GM12891 (cell line): ENCODE results near the gene KDM1B.
"Not testable (repeated sequence)": the region's sequence is repeated elsewhere in the genome, so short reads cannot be mapped to it uniquely, and the experiment has no call there.

Experiments
- DNase-seq: peaks from one replicate; pipeline ENCODE4 v3.0.0; 2011; ENCODE audit warnings: low spot score; ENCODE audit not compliant: insufficient read length
- FAIRE-seq: peaks from 2 replicates; lab custom pipeline; 2011; peaks lifted over from hg19 to GRCh38; lab: Jason Lieb, UNC
- PAX5 ChIP-seq: IDR thresholded peaks from 2 replicates; pipeline ENCODE4 v1.6.1; 2011; ENCODE audit warnings: low read length, moderate library complexity, mild to moderate bottlenecking; ENCODE audit not compliant: insufficient read depth, severe bottlenecking
- POLR2A ChIP-seq: IDR thresholded peaks from 2 replicates; pipeline ENCODE4 v1.6.1; 2011; ENCODE audit warnings: low read depth, low read length, control low read depth
- POLR2AphosphoS5 ChIP-seq: IDR thresholded peaks from 2 replicates; pipeline ENCODE4 v1.6.1; 2011; ENCODE audit warnings: low read depth, low read length, control low read depth
- POU2F2 ChIP-seq: IDR thresholded peaks from 2 replicates; pipeline ENCODE4 v1.6.1; 2011; ENCODE audit warnings: low read depth, mild to moderate bottlenecking, control low read depth, low read length, moderate library complexity
- SPI1 ChIP-seq: IDR thresholded peaks from 2 replicates; pipeline ENCODE4 v1.6.1; 2011; ENCODE audit warnings: low read depth, low read length, control low read depth
- TAF1 ChIP-seq: IDR thresholded peaks from 2 replicates; pipeline ENCODE4 v1.6.1; 2011; ENCODE audit warnings: low read depth, low read length, control low read depth

Gene KDM1B

DNA sequence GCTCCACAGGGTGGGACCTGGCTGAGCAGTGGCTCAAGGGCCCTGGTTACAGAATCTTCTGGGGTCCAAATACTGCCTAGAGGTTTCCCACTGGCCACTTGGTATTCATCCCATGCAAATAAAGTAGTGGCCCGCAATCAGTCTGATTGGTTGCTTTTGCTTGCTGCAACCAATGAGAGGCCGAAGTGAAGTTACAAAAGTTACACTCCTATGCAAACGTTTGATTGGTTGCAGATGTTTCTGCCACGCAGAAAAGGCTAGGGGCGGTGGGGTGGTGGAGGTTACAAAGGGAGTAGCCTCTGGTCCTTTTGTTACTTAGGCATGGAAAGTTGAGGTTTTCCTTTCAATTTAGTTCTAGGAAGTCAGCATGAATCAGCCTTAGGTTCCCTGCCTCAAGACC is 29.1 kb upstream of the KDM1B start:
- FAIRE-seq (no peak), DNase-seq (no peak)
- TF ChIP-seq POLR2A (no peak), PAX5 (no peak), SPI1 (no peak), POLR2AphosphoS5 (no peak), TAF1 (no peak), POU2F2 (no peak)

DNA sequence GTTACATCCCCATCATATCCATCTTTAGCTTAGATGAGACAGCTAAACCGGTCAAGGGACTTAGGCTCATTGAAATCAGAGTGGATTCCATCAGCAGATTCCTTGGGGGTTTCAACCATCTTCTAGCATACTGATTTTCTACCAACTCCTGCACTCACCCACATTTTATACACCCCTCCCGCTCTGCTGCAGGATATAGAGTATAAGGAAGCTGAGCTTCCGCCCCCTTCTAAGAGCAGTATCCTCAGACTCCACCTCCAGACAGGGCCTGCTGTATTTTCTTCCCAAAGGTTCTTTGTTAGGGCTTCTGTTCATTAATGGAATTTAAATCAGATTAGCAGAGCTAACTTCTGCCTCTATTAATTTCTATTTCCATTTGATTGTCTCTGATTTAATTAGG is 22.9 kb upstream of the KDM1B start:
- DNase-seq: no peak
- TF ChIP-seq POLR2A (no peak), SPI1 (no peak), POLR2AphosphoS5 (no peak), PAX5 (no peak)
- no peak for FAIRE-seq

DNA sequence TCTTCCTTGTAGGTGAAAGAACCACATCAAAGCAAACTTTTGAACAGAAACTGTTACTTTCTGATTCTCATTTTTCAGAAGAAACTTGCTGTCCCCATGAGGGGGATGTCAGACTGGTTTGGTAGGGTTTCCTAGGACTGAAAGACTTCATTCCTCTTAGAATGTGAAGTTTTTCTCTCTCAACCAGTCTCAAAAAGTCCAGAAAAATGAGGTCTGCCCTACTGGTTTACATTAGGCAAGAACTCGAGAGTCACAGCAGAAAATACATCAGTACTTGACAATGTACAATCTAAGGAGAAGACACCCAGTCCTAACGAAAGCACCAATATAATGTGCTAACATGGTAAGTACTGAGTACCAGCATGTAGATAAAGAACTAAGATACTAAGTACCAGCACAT is 20.1 kb upstream of the KDM1B start:
- no peak for TF ChIP-seq POU2F2
- DNase-seq (no peak), FAIRE-seq (no peak)

DNA sequence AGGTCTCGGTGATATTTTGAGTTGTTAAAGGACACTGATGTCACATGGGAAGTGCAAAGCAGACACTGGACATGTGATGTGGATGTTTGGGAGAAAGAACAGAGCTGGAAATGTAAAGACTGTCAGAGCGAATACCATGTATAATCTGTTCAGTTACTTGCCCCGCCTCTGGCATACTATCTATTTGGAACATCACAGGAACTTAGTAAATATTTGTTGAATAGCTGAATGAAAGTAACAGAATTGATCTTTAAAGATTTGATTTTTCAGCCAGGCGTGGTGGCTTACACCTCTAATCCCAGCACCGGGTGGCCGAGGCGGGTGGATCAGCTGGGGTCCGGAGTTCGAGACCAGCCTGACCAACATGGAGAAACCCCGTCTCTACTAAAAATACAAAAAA is 19.0 kb upstream of the KDM1B start:
- no peak for TF ChIP-seq SPI1
- no peak for TF ChIP-seq POLR2A
- TF ChIP-seq POU2F2: no peak
- no peak for TF ChIP-seq POLR2AphosphoS5
- TF ChIP-seq TAF1: no peak
- TF ChIP-seq PAX5: no peak
- DNase-seq: no peak
- FAIRE-seq: no peak

DNA sequence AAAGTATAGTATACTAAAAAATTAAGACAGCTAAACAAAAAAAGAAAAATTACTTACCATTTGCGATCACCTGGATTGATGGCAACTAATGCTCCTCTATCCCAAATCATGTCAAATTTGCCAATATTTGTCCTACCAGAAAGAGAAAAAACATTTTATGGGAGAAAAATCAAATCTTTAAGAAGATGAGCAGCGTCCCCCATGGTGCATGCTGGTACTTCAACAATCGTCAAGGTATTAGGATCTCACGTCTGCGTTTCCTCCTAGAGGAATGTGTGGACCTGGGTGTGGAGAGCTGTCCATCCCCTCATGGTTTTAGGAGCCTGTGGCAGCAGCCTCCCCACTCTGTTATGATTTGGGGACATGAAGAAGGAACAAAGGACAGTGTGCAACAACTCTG is 16.3 kb upstream of the KDM1B start:
- FAIRE-seq: no peak
- no peak for TF ChIP-seq SPI1
- no peak for TF ChIP-seq PAX5
- no peak for TF ChIP-seq POU2F2
- TF ChIP-seq TAF1: no peak
- no peak for TF ChIP-seq POLR2A
- TF ChIP-seq POLR2AphosphoS5: no peak
- DNase-seq: no peak

DNA sequence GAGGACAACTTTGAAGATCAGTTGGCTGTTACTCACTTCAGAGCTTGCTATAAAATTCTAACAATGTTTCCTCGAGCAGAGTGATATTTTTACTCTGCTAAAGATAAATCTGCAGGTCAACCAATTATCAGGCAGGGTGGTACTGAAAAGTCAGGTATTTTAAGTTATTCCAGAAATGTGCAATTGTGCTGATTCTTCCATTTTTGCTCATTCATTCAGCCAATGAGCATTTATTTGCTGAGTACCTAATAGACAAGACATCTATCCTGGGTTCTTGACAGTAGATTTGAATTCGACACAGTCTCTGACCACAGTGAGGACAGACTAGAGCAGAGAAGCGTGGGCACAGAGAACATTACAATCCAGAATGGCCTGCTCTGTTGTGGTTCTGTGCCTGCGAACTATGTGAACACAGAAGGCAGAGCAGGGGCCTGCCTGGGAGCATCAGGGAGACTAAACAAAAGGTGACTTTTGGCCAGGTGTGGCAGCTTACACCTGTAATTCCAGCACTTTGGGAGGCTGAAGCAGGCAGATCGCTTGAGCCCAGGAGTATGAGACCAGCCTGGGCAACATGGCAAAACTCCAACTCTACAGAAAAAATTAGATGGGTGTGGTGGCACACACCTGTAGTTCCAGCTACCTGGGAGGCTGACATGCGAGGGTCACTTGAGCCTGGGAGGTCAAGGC is 15.1 kb upstream of the KDM1B start:
- FAIRE-seq (no peak), DNase-seq (no peak)
- no peak for TF ChIP-seq TAF1
- no peak for TF ChIP-seq POU2F2
- TF ChIP-seq POLR2AphosphoS5: no peak
- TF ChIP-seq SPI1: no peak
- TF ChIP-seq PAX5: no peak
- TF ChIP-seq POLR2A: no peak

DNA sequence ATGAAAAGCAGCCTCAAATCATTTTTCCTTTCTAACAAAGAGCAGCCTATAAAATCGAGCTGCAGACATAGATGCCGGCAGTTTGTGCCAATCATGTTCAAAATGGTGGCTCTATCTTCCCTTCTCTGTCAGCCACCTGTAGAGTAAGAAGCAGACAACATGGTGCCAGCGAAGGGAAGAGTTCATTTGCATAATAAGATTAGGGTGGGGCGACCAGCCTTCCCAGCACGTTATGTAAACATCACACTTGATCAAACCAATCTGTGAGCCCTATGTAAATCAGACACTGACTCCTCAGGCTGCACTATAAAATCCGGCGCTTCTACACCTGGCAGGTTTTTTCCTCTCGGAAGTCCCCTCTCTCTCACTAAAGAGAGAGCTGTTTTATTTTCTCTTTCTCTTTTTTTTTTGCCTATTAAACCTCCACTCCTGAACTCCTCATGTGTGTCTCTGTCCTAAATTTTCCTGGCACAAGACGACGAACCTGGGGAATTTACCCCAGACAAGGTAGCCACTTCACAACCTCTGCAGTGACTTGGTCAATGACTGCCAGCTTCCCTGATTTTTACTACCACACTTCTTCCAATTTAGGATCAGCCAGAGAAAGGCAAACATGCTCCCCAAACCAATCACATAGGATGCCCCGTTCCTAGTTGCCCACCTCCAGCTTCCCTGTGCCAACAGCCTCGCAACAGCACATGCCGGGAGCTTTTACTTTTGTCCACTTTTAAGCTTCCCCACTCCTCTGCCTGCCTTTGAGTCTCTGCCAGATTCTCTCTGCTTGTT is 13.2 kb upstream of the KDM1B start:
- DNase-seq: no peak
- TF ChIP-seq PAX5 (no peak), SPI1 (no peak), TAF1 (no peak)
- no peak for FAIRE-seq

DNA sequence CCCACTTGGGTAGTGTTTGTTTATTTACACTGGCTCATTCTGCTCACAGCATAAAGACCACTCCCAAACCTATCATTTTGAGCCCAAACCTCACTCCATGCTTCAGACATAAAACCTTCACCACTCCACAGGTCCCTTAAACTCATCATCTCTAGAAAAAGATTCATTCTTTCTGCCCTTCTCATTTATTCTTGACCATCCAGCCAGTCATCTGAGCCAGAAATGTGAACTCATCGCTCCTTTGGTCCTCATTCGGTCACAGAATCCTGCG is 12.7 kb upstream of the KDM1B start:
- no peak for FAIRE-seq
- TF ChIP-seq POLR2A (no peak), PAX5 (no peak), TAF1 (no peak), SPI1 (no peak), POLR2AphosphoS5 (no peak), POU2F2 (no peak)
- no peak for DNase-seq

DNA sequence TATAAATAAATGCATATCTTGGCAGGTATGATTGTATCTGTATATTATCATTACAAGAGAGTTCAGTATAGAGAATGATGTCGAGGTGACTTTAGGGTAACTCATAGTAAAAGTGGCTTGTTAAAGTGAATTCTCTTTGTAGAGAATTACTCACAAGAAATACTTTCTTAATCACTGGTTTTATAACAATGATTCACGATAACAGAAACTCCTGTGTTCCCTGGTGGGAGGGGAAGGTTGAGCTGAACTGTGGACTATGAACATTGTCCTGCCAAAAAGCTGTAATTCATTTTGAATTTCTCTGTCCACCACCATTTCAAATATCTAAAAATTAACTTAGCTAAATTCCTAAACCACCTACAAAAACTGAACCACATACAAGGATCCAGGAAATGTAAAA is 8.1 kb upstream of the KDM1B start:
- FAIRE-seq (no peak), DNase-seq (no peak)
- TF ChIP-seq SPI1 (no peak), POLR2A (no peak), POU2F2 (no peak), POLR2AphosphoS5 (no peak), TAF1 (no peak), PAX5 (no peak)

DNA sequence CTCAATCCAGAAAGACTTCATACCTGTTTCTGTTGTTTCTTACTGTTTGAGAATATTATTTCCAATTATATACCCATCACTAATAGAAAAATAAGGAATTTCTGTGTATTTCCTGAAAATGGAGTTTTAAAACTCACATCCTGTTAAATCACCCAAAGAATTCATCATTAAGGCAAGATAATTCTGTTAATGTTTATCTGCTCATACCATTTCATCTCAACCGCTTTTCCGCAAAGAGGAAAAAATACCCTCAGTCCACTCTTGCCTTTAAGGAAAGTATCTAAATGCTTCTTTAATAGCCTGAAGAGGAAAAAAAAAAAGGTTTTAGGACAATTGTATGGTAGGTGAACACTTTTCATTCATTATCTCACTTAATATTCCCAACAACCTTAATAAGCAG is 7.6 kb upstream of the KDM1B start:
- DNase-seq (no peak), FAIRE-seq (no peak)
- no peak for TF ChIP-seq SPI1
- no peak for TF ChIP-seq POLR2A
- no peak for TF ChIP-seq TAF1
- TF ChIP-seq POU2F2: no peak
- TF ChIP-seq POLR2AphosphoS5: no peak
- no peak for TF ChIP-seq PAX5

DNA sequence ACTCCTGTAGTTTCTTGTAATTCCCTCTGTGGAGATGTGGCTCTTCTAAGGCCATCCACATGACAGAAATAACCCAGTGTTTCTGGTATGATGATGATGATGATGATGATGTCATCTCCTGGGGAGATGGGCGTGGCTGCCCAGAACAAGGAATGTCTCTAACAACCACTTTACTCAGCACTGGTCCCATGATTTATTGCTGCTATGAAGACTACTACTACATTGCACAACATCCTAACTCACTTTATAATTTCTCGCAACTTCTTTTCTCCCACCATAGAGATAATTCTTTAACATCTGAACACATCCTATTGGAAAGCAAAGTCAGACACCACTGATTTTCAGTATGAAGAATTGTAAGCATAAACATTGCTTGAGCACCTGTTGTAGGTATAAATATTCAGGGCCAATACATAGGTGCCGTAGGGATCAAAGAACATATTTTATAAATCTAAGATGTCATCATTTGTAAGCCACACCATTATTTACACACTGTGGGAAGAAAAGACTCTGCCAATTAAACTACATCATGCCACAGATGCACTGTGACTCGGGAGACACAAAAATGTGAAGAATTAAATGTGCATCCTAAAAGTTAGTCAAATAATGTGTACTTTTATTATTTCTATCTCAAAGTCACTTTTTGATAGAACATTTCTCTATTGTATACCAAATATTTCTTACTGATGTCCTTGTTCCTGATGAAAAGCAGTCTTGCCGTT is 6.8 kb upstream of the KDM1B start:
- TF ChIP-seq SPI1 (no peak), TAF1 (no peak), POLR2AphosphoS5 (no peak), PAX5 (no peak), POLR2A (no peak), POU2F2 (no peak)
- FAIRE-seq: no peak
- no peak for DNase-seq

DNA sequence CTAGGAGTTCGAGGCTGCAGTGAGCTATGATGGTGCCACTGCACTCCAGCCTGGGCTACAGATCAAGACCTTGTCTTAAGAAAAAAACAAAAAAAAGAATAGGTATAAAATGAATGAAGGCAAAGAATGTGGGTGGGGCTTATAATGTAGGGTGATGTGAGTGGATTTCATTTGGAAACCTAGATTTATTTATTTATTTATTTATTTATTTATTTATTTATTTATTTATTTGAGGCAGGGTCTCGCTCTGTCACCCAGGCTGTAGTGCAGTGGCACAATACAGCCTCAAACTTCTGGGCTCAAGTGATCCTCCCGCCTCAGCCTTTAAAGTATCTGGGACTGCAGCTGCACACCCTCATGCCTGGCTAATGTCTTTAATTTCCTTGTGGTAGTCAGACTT is 3.8 kb upstream of the KDM1B start:
- not testable (repeated sequence) for FAIRE-seq, DNase-seq
